Adrenal gland (tissue), 12 donors: Measurements from ENCODE around the gene TRIM24. TPM values are rescaled to one million over a fixed set of nuclear protein-coding genes. Genes with fewer than 3 reads are reported as not detected.

Source experiments
- DNase-seq, 7 donors: peaks; one replicate each; pipeline ENCODE4 v3.0.0-alpha.2; 2019 to 2020
- H3K27ac ChIP-seq, 5 donors: fragments of 200-600 bp; sonication (generic) in 4 of 5; 1 replicate in 3 of 5; 2 replicates in 2 of 5; pipeline versions ENCODE4 v1.5.1 to v1.8.0; 2016 to 2020; ENCODE audit warnings: mild to moderate bottlenecking in 1 of 5
- H3K27me3 ChIP-seq: fragments of 200-600 bp; 2 replicates; pipeline ENCODE4 v1.8.0; 2021
- H3K36me3 ChIP-seq, 2 donors: fragments of 200-600 bp; replicated peaks in 1 of 2; 1 replicate in 1 of 2; 2 replicates in 1 of 2; pipeline versions ENCODE4 v1.5.1 to v1.8.0; 2018 to 2022
- H3K4me1 ChIP-seq, 2 donors: fragments of 200-600 bp; replicated peaks in 1 of 2; 1 replicate in 1 of 2; 2 replicates in 1 of 2; pipeline versions ENCODE4 v1.5.1 to v1.8.0; 2018 to 2021
- H3K4me3 ChIP-seq, 4 donors: fragments of 200-600 bp; sonication (generic) in 3 of 4; one replicate each; pipeline ENCODE4 v1.5.1; 2016 to 2018
- H3K9me3 ChIP-seq, 3 donors: fragments of 200-600 bp; sonication (generic) in 1 of 3; replicated peaks in 1 of 3; 1 replicate in 2 of 3; 2 replicates in 1 of 3; pipeline versions ENCODE4 v1.5.1 to v1.8.0; 2016 to 2021
- POLR2A ChIP-seq, 2 donors: fragments of 450-650 bp; IDR thresholded peaks; one replicate each; pipeline ENCODE4 v1.6.1; 2017; ENCODE audit warnings: antibody characterized with exemption in 2 of 2, mild to moderate bottlenecking in 2 of 2, moderate library complexity in 1 of 2
- WGBS, 4 donors: extraction: QIAGEN DNeasy Blood & Tissue Kit in 2 of 4; methylation state at CpG; one replicate each; pipeline versions ENCODE4 v1.1.5 to v1.1.7; 2013 to 2017; 5-methylcytosine and 5-hydroxymethylcytosine counted together
- intact Hi-C, 2 donors: fragments of 100-400 bp; cut with DNase I; formaldehyde crosslinking; loops; one replicate each; pipeline versions ENCODE4 v1.14.1 to v1.15.0; 2022 to 2023
- polyA plus RNA-seq, 3 donors: library from polyadenylated mRNA; stranded (reverse); fragments of 200-250 nt in 2 of 3; fragments of 350-450 nt in 1 of 3; fragmentation: Illumina TruSeq in 1 of 3; extraction: RNeasy Lipid Tissue Mini Kit (QIAGEN cat#74804) in 1 of 3; gene quantifications; one replicate each; pipeline ENCODE4 v1.2.3, GENCODE V29; 2013 to 2014
- total RNA-seq, 9 donors: library from RNA; depleted of rRNA in 4 of 9; stranded (reverse); fragments of >200 nt in 4 of 9; fragments of 120-200 nt in 1 of 9; fragmentation: NEBNext Ultra II Directional in 1 of 9; extraction: Animal tissue kit (Norgen Biotek cat#: 25700) in 1 of 9; gene quantifications; one replicate each; pipeline versions ENCODE4 v1.1.0 to v1.2.4, GENCODE V29; 2013 to 2023
- TF ChIP-seq, protein P1 (sequence below), 6 experiments: fragments of 450-650 bp in 4 of 6; fragments of 200-600 bp in 2 of 6; sonication (generic) in 1 of 6; IDR thresholded peaks; 1 replicate in 5 of 6; 2 replicates in 1 of 6; pipeline versions ENCODE4 v1.5.1 to v1.8.0; 2016 to 2021; ENCODE audit warnings: antibody characterized with exemption in 6 of 6, mild to moderate bottlenecking in 2 of 6, moderate library complexity in 1 of 6
- donor health status: healthy with polysubstance abuse.
- donor health status: Bipolar disorder and iron deficiency.
- donor health status: DM: yes; HTN: yes; CAD: no.
- donor health status: DM: no; HTN: no; CAD: no.
- donor health status: DM: no; HTN: no; CAD: no.
- donor health status: DM: yes; HTN: yes; CAD: no.

TRIM24 gene
- total and polyA plus RNA-seq, 12 donors, result 22.7 to 103 (median 59.4) TPM

DNA sequence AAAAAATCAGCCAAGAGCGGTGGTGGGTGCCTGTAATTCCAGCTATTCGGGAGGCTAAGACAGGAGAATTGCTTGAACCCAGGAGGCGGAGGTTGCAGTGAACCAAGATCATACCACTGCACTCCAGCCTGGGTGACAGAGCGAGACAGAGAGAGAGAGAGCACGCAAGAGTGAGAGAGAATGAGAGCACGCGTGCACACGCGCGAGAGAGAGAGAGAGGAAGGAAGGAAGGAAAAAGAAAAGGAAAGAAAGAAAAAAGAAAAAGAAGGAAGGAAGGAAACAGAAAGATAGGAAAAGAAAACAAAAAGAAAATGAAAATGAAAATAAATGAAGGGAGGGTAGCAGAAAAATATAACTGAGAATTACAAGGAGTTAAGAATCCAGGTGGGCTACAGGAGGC, 158.4 kb downstream of the TRIM24 start:
- no peak overlapping the region for H3K27ac ChIP-seq
- H3K4me3 ChIP-seq, result no peak overlapping the region
- H3K4me1 ChIP-seq, result no peaks in the 10 kb centered on the region
- no peak for DNase-seq
- TF ChIP-seq, protein P1, sequence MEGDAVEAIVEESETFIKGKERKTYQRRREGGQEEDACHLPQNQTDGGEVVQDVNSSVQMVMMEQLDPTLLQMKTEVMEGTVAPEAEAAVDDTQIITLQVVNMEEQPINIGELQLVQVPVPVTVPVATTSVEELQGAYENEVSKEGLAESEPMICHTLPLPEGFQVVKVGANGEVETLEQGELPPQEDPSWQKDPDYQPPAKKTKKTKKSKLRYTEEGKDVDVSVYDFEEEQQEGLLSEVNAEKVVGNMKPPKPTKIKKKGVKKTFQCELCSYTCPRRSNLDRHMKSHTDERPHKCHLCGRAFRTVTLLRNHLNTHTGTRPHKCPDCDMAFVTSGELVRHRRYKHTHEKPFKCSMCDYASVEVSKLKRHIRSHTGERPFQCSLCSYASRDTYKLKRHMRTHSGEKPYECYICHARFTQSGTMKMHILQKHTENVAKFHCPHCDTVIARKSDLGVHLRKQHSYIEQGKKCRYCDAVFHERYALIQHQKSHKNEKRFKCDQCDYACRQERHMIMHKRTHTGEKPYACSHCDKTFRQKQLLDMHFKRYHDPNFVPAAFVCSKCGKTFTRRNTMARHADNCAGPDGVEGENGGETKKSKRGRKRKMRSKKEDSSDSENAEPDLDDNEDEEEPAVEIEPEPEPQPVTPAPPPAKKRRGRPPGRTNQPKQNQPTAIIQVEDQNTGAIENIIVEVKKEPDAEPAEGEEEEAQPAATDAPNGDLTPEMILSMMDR (IDR thresholded peaks at IDR 0.05), result no peak
- no peak for TF ChIP-seq POLR2A (IDR thresholded peaks at IDR 0.05)
- no peaks in the 10 kb centered on the region for H3K9me3 ChIP-seq
- intact Hi-C loops, result no loop called here
- H3K27me3 ChIP-seq, result no peaks in the 10 kb centered on the region
- WGBS, 4 donors, result 95 to 97% (median 96%) methylated on average over 10 of the region's 10 CpGs
- no peaks in the 10 kb centered on the region for H3K36me3 ChIP-seq

DNA sequence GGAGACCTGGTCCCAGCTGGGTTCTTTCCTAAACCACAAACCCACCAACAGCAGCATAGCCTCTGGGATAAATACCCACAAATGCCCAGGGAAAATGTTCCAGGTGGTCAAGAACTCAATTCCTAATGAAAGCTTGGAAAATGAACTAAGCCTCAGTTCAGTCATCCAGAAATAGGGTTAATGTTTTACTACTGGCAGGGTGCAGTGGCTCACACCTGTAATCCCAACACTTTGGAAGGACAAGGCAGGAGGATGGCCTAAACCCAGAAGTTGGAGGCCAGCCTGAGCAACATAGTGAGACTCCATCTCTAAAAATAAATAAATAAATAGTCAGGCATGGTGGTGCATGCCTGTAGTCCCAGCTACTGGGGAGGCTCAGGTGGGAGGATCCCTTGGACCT, 158.9 kb downstream of the TRIM24 start:
- Histone ChIP-seq H3K4me1 (no peaks in the 10 kb centered on the region), H3K27ac (no peak overlapping the region), H3K9me3 (no peaks in the 10 kb centered on the region), H3K27me3 (no peaks in the 10 kb centered on the region), H3K36me3 (no peaks in the 10 kb centered on the region), H3K4me3 (no peak overlapping the region)
- intact Hi-C loops, result no loop called here
- DNase-seq, result no peak
- TF ChIP-seq POLR2A (IDR thresholded peaks at IDR 0.05), result no peak
- TF ChIP-seq, protein P1 (IDR thresholded peaks at IDR 0.05), result no peak

DNA sequence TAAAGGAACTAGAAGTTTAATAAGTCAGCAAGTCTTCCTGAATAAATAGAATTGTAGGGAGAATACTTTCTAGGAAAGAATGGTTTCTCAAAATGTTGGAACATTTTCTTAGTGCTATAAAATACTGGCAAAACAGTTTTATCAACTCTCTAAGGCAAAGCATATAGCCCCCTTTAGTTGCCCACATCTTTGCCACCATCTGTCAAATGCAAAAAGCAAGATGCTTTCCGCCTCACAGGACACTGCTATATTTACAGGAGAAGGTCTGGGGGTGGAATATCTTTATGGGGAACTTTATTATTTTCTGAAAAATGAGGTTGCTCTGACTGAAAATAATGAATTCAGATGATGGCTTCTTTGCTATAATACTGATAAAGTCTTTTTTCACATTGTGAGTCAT, 162.8 kb downstream of the TRIM24 start:
- Histone ChIP-seq H3K4me1 (no peaks in the 10 kb centered on the region), H3K27me3 (no peaks in the 10 kb centered on the region), H3K4me3 (no peak overlapping the region), H3K36me3 (no peaks in the 10 kb centered on the region), H3K9me3 (no peaks in the 10 kb centered on the region), H3K27ac (no peak overlapping the region)
- WGBS, 4 donors, result 90 to 100% (median 95%) methylated on average over 1 of the region's 1 CpG
- TF ChIP-seq, protein P1 (IDR thresholded peaks at IDR 0.05), result no peak
- no peak for TF ChIP-seq POLR2A (IDR thresholded peaks at IDR 0.05)
- no peak for DNase-seq
- intact Hi-C loops, result no loop called here

DNA sequence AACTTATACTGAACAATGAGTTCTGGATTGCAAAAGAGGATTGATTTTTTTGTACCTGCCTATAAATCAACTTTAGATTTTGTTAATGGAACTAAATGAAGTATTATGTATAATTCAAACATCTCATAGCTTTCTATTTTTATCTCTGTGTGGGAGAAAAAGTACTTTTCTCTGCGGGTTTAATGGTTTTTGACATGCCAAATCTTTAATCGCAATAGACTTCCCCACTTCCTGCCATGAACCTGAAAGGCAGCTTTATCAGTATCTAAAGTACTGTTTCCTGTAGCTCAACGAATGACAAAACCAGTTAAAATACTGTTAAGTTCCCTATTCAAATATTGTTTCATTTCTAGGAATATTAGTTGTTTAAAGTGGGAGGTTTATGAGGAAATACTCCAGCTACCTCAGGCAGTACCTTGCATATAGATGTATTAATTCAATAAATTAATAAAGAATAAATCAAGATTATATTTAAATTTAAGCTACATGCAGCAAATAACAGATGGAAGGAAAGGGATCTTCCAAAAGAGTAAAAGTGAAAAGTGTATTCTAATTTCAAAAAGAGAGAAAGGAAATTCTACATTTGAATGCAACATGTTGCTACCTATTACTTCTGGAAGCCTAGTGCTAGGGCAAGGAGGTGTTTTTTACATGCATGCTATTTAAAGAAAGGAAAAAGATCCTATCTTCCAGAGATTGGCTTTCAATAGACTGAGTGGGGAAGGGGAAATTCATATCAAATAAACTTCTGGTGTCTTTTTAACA, 165.2 kb downstream of the TRIM24 start:
- DNase-seq, result no peak
- no peaks in the 10 kb centered on the region for H3K9me3 ChIP-seq
- WGBS, 4 donors, result 29 to 48% (median 41%) methylated on average over 3 of the region's 3 CpGs
- TF ChIP-seq, protein P1 (IDR thresholded peaks at IDR 0.05), result no peak
- TF ChIP-seq POLR2A (IDR thresholded peaks at IDR 0.05), result no peak
- H3K27me3 ChIP-seq, result no peaks in the 10 kb centered on the region
- no peaks in the 10 kb centered on the region for H3K4me1 ChIP-seq
- no peak overlapping the region for H3K27ac ChIP-seq
- no peaks in the 10 kb centered on the region for H3K36me3 ChIP-seq
- H3K4me3 ChIP-seq, result no peak overlapping the region
- intact Hi-C loops, result no loop called here
